HG02852 (cell line): ENCODE results near the gene POLE.

Experiments
- ATAC-seq: cut with Tn5 transposase; IDR thresholded peaks from one replicate; pipeline ENCODE4 v1.9.1; 2021; ENCODE audit warnings: mild to moderate bottlenecking, moderate library complexity; ENCODE audit not compliant: unreplicated experiment

The POLE gene

GRCh38 chr12:132618683-132619043 is 68.5 kb downstream of the POLE start, which contains the start of gene P2RX2:
Gene P2RX2 (plus strand): TSS chr12:132618776. CDS start chr12:132618817, 41 bp downstream.
- ATAC-seq: no peak

GRCh38 chr12:132617822-132618682 is 69.1 kb downstream of the POLE start:
- ATAC-seq: no peak

GRCh38 chr12:132617135-132617701 is 69.9 kb downstream of the POLE start:
- ATAC-seq: no peak

GRCh38 chr12:132615579-132616038 is 71.5 kb downstream of the POLE start:
- no peak for ATAC-seq

- ATAC-seq: no peak
These were observed 72.1 kb downstream of the POLE start for GRCh38 chr12:132614861-132615578.

- no peak for ATAC-seq
These were observed 73.1 kb downstream of the POLE start for GRCh38 chr12:132614029-132614428.

- no peak for ATAC-seq
These were observed 75.5 kb downstream of the POLE start for GRCh38 chr12:132611620-132612019.

- ATAC-seq: no peak
These were observed 76.1 kb downstream of the POLE start for GRCh38 chr12:132610866-132611602.

GRCh38 chr12:132610051-132610759 is 76.9 kb downstream of the POLE start, which contains the start of gene LRCOL1:
Gene LRCOL1 (minus strand): TSS chr12:132610582. CDS start chr12:132606251, 4,331 bp downstream.
- ATAC-seq: no peak

GRCh38 chr12:132608231-132609171 is 78.6 kb downstream of the POLE start:
- no peak for ATAC-seq

GRCh38 chr12:132606927-132607326 is 80.2 kb downstream of the POLE start:
- no peak for ATAC-seq

GRCh38 chr12:132606466-132606865 is 80.7 kb downstream of the POLE start:
- no peak for ATAC-seq

- no peak for ATAC-seq
These were observed 81.2 kb downstream of the POLE start for GRCh38 chr12:132605892-132606291.

- ATAC-seq: no peak
These were observed 82.3 kb downstream of the POLE start for GRCh38 chr12:132604668-132605441.

- ATAC-seq: no peak
These were observed 83.0 kb downstream of the POLE start for GRCh38 chr12:132604151-132604618.

- ATAC-seq: no peak
These were observed 83.6 kb downstream of the POLE start for GRCh38 chr12:132603240-132604150.

- no peak for ATAC-seq
These were observed 84.4 kb downstream of the POLE start for GRCh38 chr12:132602572-132603239.
